Activated B cell treated with CpG ODN at 0.5 μM for 24 hours (primary cell): ENCODE results near the gene VPS26B. TPM values are rescaled to one million over a fixed set of nuclear protein-coding genes. Genes with fewer than 3 reads are reported as not detected.

Experiments used
- ATAC-seq: fragments of 200-7000 bp; cut with Tn5 transposase; one replicate; pipeline ENCODE4 v1.10.0; 2021; ENCODE audit warnings: low read depth, mild to moderate bottlenecking, moderate library complexity
- CTCF ChIA-PET: fragments of 350-600 bp; sonication (Branson Sonifier 250); formaldehyde crosslinking; loops from one replicate; lab custom pipeline; 2021; ENCODE audit warnings: antibody characterized with exemption; lab: Charles Lee
- POLR2A ChIA-PET: fragments of 350-600 bp; sonication (Branson Sonifier 250); formaldehyde crosslinking; loops from one replicate; lab custom pipeline; 2021; ENCODE audit warnings: antibody characterized with exemption; lab: Charles Lee
- DNase-seq: peaks from one replicate; pipeline ENCODE4 v3.0.0; 2022
- H3K27ac Mint-ChIP-seq: one replicate; pipeline ENCODE4 v1.8.0; 2020; ENCODE audit warnings: mixed read lengths
- H3K27me3 Mint-ChIP-seq: one replicate; pipeline ENCODE4 v1.8.0; 2021; ENCODE audit warnings: mixed read lengths
- H3K36me3 Mint-ChIP-seq: one replicate; pipeline ENCODE4 v1.8.0; 2021; ENCODE audit warnings: low read depth, mixed read lengths
- H3K4me1 Mint-ChIP-seq: one replicate; pipeline ENCODE4 v1.8.0; 2021; ENCODE audit warnings: mixed read lengths
- H3K4me3 Mint-ChIP-seq: one replicate; pipeline ENCODE4 v1.8.0; 2020; ENCODE audit warnings: mild to moderate bottlenecking, mixed read lengths
- H3K9me3 Mint-ChIP-seq: one replicate; pipeline ENCODE4 v1.8.0; 2020; ENCODE audit warnings: mixed read lengths
- CTCF ChIP-seq: fragments of 200-600 bp; IDR thresholded peaks from one replicate; pipeline ENCODE4 v1.8.0; 2022; ENCODE audit warnings: antibody characterized with exemption, mild to moderate bottlenecking
- intact Hi-C: fragments of 100-400 bp; cut with micrococcal nuclease; formaldehyde crosslinking; loops from one replicate; pipeline ENCODE4 v1.15.1; 2024
- total RNA-seq: library from RNA; stranded (reverse); gene quantifications from 2 replicates; pipeline ENCODE4 v1.2.3, GENCODE V29; 2022

VPS26B gene
- total RNA-seq, 1 donor from 2014 or later = 11.4 TPM

DNA sequence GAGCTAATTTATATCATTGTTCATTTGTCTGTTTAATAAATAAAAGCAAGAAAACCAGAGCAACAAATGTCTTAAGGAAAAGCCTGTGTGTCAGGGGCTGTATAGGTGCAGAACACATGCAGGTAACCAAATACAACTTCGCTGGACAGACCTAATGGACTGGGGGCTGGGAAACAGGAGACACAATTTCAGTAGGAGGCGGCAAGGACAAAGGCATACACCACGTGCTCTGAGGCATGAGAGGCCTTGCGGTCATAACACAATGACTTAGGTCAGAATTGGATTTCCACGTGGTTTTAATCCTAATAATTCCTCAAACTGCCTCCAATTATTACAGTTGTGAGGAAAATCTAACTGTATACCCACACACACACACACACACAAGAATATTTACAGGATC is 43.0 kb downstream of the VPS26B start:
- H3K4me3 Mint-ChIP-seq = no peak overlapping the region
- H3K27ac Mint-ChIP-seq = no peak overlapping the region
- no peak for DNase-seq
- H3K36me3 Mint-ChIP-seq = peaks cover 12% of the 10 kb centered on the region
- H3K4me1 Mint-ChIP-seq = no peaks in the 10 kb centered on the region
- ATAC-seq = no peak
- no peaks in the 10 kb centered on the region for H3K9me3 Mint-ChIP-seq
- CTCF ChIA-PET = no interaction called here
- H3K27me3 Mint-ChIP-seq = peaks cover 27% of the 10 kb centered on the region
- no peak for TF ChIP-seq CTCF
- POLR2A ChIA-PET = no interaction called here
- intact Hi-C loops = no loop called here

- no peaks in the 10 kb centered on the region for H3K9me3 Mint-ChIP-seq
- DNase-seq (no peak), ATAC-seq (no peak)
- peaks cover 7% of the 10 kb centered on the region for H3K36me3 Mint-ChIP-seq
- peaks cover 32% of the 10 kb centered on the region for H3K27me3 Mint-ChIP-seq
- H3K27ac Mint-ChIP-seq = no peak overlapping the region
- no peak overlapping the region for H3K4me3 Mint-ChIP-seq
- peaks cover 2% of the 10 kb centered on the region for H3K4me1 Mint-ChIP-seq
- TF ChIP-seq CTCF = no peak
- CTCF ChIA-PET = no interaction called here
- POLR2A ChIA-PET = no interaction called here
- intact Hi-C loops = no loop called here
Measured at GRCh38 chr11:134267966-134268365, 43.5 kb downstream of the VPS26B start.

DNA sequence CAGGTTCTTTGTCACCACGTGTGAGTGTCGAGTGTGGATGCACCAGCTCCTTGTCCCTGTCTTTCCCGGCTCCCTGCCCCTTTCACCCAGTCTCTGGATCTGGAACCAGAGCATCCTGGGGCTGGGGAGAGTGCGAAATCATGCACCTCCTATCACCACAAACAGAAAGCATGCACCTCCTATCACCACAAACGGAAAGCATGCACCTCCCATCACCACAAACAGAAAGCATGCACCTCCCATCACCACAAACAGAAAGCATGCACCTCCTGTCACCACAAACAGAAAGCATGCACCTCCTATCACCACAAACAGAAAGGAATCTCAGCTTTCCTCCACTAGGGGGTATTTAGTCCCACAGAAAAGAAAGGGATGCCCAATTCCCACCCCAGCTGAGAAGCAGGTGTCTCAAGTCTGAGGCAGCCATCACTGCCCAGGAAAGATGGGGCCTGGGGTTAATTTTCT is 45.8 kb downstream of the VPS26B start:
- no peak for DNase-seq

DNA sequence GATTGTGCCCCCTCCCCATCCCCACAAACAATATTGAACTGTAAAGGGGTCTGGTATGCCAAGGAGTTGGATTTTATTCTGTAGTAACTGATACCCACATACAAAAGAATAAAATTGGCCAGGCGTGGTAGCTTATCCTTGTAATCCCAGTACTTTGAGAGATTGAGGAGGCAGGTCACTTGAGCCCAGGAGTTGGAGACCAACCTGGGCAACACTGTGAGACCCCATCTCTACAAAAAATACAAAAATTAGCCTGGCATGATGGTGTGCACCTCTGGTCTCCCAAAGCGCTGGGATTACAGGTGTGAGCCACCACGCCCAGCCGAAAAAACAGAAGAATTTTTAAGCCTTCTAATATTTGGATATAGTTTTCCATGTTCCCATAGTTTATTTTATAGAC is 47.5 kb downstream of the VPS26B start:
- Mint-ChIP-seq H3K27me3 (peaks cover 60% of the 10 kb centered on the region), H3K9me3 (no peaks in the 10 kb centered on the region), H3K4me3 (no peak overlapping the region), H3K36me3 (no peaks in the 10 kb centered on the region), H3K27ac (no peak overlapping the region), H3K4me1 (peaks cover 16% of the 10 kb centered on the region)
- ATAC-seq (no peak), DNase-seq (no peak)
- no peak for TF ChIP-seq CTCF
- CTCF ChIA-PET = no interaction called here
- intact Hi-C loops = no loop called here
- POLR2A ChIA-PET = no interaction called here

More for the DNA sequence above, 45.8 kb downstream of the VPS26B start:
- Mint-ChIP-seq H3K27me3 (peaks cover 51% of the 10 kb centered on the region), H3K4me3 (no peak overlapping the region), H3K36me3 (no peaks in the 10 kb centered on the region), H3K4me1 (peaks cover 7% of the 10 kb centered on the region), H3K9me3 (no peaks in the 10 kb centered on the region), H3K27ac (no peak overlapping the region)
- CTCF ChIA-PET = no interaction called here
- intact Hi-C loops = no loop called here
- ATAC-seq = no peak
- TF ChIP-seq CTCF = no peak
- POLR2A ChIA-PET = no interaction called here

GRCh38 chr11:134272381-134273316 is 48.2 kb downstream of the VPS26B start:
- no peaks in the 10 kb centered on the region for H3K36me3 Mint-ChIP-seq
- H3K4me1 Mint-ChIP-seq = peaks cover 21% of the 10 kb centered on the region
- H3K27me3 Mint-ChIP-seq = peaks cover 66% of the 10 kb centered on the region
- ATAC-seq (no peak), DNase-seq (no peak)
- H3K27ac Mint-ChIP-seq = no peak overlapping the region
- POLR2A ChIA-PET = no interaction called here
- CTCF ChIA-PET = no interaction called here
- no peaks in the 10 kb centered on the region for H3K9me3 Mint-ChIP-seq
- intact Hi-C loops = no loop called here
- no peak for TF ChIP-seq CTCF
- H3K4me3 Mint-ChIP-seq = no peak overlapping the region
